Measurements from ENCODE around the gene SMIM35.

DNA sequence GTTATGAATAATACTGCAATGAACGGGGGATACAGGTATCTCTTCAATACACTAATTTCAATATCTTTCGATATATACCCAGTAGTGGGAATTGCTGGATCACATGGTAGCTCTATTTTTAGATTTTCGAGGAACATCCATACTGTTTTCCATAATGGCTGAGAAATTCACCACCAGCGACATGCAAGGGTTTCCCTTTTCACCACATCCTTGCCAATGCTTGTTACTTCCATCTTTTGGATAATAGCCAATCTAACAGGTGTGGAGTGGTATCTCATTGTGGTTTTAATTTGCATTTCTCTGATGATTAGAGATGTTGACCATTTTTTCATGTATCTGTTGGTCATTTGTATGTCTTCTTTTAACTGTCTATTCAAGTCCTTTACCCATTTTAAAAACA lies 94.6 kb downstream of the SMIM35 start:
- TF ChIP-seq, protein P1, sequence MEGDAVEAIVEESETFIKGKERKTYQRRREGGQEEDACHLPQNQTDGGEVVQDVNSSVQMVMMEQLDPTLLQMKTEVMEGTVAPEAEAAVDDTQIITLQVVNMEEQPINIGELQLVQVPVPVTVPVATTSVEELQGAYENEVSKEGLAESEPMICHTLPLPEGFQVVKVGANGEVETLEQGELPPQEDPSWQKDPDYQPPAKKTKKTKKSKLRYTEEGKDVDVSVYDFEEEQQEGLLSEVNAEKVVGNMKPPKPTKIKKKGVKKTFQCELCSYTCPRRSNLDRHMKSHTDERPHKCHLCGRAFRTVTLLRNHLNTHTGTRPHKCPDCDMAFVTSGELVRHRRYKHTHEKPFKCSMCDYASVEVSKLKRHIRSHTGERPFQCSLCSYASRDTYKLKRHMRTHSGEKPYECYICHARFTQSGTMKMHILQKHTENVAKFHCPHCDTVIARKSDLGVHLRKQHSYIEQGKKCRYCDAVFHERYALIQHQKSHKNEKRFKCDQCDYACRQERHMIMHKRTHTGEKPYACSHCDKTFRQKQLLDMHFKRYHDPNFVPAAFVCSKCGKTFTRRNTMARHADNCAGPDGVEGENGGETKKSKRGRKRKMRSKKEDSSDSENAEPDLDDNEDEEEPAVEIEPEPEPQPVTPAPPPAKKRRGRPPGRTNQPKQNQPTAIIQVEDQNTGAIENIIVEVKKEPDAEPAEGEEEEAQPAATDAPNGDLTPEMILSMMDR (IDR thresholded peaks at IDR 0.05) = no peak
- TF ChIP-seq POLR2A (IDR thresholded peaks at IDR 0.05) = no peak
- no peak for TF ChIP-seq EP300 (IDR thresholded peaks at IDR 0.05)
